Right renal cortex interstitium (tissue), 3 donors: Measurements from ENCODE around the gene KRTAP10-9. TPM values are rescaled to one million over a fixed set of nuclear protein-coding genes. Genes with fewer than 3 reads are reported as not detected.
"Not testable (repeated sequence)": the region's sequence is repeated elsewhere in the genome, so short reads cannot be mapped to it uniquely, and the experiment has no call there.

Experiments
- DNase-seq, 3 donors: peaks; one replicate each; pipeline ENCODE4 v3.0.0-alpha.2; 2013; ENCODE audit warnings: low read depth in 3 of 3, low spot score in 2 of 3
- polyA plus RNA-seq, 3 donors: library from polyadenylated mRNA; unstranded; fragments of 120-200 nt; gene quantifications; one replicate each; pipeline ENCODE4 v1.2.1, GENCODE V29; 2013; ENCODE audit not compliant: insufficient read length in 3 of 3

The KRTAP10-9 gene
- polyA plus RNA-seq, 3 donors: not detected

GRCh38 chr21:44613386-44614155 lies 13.3 kb upstream of the KRTAP10-9 start:
- DNase-seq: no peak

GRCh38 chr21:44614161-44614631 lies 12.7 kb upstream of the KRTAP10-9 start:
- no peak for DNase-seq

DNA sequence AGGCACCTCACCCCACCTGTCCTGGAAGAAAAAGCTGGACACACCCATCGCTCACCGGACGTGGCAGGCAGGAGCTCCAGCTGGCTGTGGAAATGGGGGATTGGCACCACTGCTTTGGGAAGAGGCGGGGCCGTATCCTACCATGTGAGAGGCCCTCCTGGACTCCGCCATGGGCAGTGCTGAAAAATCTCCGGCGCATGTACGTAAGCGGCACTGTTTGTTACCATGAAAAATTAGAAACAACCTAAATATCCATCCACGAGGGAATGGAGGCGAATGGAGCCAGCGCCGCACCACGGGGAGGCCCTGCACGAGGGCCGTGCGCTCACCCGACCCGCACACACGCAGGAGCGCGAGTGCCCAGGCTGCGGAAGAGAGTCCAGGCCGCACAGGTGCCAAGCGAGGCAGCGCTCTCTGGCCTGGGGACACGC lies 11.9 kb upstream of the KRTAP10-9 start:
- DNase-seq: no peak

- no peak for DNase-seq
Measured at GRCh38 chr21:44615466-44615865, 11.4 kb upstream of the KRTAP10-9 start.

DNA sequence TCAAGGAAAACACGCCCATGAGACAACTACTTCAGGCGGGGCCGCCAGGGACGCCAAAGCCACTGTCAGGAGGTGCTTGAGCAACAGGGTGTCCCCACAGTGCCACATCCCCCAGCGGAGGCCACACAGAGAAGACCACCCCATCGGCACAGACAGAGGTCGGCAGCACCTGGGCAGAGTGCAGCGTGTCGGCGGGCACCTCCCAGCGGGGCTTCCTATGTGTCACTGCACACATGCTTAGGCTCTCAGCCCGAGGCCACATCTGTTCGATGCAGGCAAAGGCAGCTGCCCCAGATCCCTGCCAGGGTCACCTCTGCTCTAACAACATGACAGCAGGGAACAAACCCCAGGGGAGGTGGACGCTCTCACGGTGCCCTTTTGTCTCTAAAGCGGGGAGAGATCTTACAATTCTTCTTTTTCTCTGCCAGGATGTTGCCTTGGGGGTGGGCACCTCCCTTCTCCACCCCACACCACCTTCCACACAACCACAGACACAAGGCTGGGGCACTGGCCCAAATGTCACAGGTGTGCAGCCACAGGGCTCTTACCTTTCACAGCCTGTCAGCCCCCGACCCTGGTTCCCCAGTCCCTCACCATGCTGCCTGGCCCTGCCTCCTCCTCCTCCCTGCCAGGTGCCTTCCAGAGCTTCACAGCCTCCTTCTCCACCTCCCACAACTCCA lies 10.8 kb upstream of the KRTAP10-9 start:
- DNase-seq: no peak

- no peak for DNase-seq
Measured at GRCh38 chr21:44616591-44616926, 10.3 kb upstream of the KRTAP10-9 start.

DNA sequence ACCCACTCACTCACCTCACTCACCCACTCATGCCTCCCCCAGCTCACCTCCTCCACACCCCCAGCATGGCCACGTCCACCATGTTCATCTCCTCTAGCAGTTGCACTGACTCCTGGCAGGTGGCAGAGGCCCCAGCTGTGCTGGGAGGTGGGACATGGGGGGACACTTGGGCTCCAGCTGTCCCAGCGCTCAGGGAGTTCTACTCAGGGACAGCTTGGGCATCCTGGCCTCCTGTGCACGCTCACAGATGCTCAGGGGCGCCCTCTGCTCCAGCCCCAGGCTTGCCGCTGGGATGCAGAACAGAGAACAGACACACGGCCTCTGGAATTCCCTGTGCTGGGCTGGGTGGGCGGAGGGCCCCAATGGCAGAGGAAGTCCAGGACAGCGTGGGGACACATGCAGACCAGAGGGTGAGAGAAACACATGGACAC lies 9.8 kb upstream of the KRTAP10-9 start:
- no peak for DNase-seq

GRCh38 chr21:44618504-44618903 lies 8.4 kb upstream of the KRTAP10-9 start:
- no peak for DNase-seq

DNA sequence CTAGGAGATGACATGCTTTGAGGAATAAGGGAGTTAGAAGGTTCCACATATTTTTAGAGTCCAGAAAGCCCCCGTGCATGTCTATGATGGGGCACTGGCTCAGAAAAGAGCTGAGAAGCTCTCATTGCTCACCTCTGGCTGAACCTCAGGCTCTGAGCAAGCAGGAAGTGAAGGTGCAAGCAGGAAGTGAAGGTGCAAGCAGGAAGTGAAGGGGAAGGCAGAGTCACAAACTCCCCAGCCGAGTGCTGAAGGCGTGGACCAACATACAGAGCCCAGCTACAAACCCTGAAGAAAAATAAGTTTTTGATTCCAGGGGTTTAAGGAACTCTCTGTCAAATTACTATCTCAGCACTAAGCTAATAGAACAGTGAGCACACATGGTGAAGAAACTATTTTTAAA lies 8.0 kb upstream of the KRTAP10-9 start:
- no peak for DNase-seq

- DNase-seq: no peak
Measured at GRCh38 chr21:44619886-44620285, 7.0 kb upstream of the KRTAP10-9 start.

DNA sequence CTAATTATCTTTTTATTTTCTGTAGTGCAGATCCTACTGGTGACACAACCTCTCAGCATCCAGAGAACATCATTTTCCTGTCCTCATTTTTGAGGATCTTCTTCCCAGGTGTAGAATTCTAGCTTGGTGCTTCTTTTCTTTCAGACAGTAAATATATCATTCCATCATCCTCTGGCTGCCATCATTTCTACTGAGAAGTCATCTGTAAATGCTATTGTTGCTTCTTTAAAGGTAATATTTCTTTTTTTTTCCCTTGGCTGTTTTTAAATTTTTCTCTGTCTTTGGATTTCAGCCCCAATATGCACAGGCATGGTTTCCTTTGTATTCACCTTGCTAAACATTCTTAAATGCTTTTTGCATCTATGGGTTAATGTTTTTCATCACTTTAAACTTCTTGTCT lies 3.3 kb upstream of the KRTAP10-9 start:
- no peak for DNase-seq

DNA sequence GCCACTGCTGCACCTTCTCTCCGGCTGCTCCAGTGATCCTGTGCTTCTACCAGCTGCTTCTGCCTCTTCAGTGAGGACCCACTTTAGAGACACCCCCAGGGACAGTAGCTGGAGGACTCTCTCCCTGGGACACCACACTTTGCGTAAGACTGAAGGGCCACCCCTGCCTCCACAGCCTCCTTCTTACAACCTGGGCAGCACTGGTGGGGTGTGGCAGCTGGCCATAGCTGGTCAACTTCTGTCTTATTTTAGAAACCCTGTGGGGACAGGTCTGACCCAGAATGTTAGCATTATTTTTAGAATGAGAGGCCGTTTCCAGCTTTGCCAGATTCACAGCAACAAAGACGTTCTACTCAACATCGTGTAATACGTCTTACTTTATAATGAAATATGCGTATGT lies 1.1 kb upstream of the KRTAP10-9 start:
- no peak for DNase-seq

DNA sequence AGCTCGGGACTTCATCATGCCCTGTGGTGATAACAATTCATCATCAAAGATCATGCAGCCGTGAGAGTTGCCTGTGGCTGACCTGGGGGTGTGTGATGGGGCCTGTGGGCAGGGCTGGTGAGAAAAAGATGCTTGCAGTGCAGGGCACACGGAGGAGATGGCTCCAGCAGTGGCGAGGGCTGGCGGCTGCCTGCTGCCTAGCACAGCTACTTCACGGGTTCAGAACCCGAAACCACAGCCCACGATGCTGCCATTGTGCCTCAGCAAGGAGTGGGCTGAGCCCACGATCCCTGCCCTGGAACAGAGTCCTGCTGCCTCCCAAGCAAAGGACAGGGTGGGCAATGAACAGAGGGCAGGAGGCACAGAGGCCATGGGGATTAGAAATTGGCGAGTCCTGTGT lies 631 bp upstream of the KRTAP10-9 start:
- no peak for DNase-seq

GRCh38 chr21:44627181-44627822 lies 409 bp downstream of the KRTAP10-9 start:
- DNase-seq: not testable (repeated sequence)

GRCh38 chr21:44627831-44628233 lies 939 bp downstream of the KRTAP10-9 start:
- DNase-seq: not testable (repeated sequence)

DNA sequence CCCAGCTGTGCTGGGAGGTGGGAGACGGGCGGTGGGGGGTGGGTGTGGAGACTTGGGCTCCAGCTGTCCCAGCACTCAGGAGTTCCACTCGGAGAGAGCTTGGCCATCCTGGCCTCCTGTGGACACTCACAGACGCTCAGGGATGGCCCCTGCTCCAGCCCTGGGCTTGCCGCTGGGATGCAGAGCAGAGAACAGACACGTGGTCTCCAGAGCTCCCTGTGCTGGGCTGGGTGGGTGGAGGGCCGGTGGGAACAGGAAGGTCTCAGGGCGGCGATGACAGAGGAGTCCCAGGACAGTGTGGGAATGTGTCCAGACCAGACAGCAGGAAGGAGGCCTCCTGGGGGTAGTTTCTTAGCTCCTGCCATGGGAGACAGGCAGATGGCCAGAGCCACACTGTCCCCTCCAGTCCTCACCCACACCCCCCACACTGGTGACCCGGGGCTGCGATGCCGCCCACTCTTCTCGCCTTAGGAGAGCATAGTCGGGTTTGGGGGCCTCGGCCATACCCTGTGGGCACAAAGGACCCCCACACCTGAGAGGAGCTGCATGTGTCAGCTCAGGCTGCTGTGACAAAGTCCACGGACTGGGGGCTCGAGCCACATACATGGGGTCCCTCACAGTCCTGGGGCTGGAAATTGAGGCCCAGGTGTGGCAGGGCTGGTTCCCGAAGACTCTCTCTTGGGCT lies 2.0 kb downstream of the KRTAP10-9 start:
- no peak for DNase-seq

GRCh38 chr21:44630440-44630839 lies 3.5 kb downstream of the KRTAP10-9 start:
- DNase-seq: no peak

DNA sequence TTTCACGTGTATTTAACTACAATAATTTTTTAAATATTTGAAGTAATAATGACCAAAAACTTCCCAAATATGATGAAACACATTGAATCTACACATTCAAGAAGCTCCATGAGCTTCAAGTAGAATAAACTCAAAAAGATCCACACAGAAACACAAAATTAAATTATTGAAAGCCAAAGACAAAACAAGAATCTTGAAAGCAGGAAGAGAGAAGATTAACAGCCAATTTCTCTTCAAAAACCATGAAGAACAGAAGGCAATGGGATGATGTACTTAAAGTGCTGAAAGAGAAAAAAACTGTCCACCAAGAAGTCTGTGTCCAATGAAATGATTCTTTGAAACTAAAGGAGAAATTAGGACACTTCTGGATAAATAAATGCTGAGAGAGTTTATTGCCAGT lies 5.2 kb downstream of the KRTAP10-9 start:
- no peak for DNase-seq

GRCh38 chr21:44636209-44637017 lies 9.5 kb downstream of the KRTAP10-9 start:
- DNase-seq: no peak
